Measurements from ENCODE around the gene UBAC1.
"Not testable (repeated sequence)": the region's sequence is repeated elsewhere in the genome, so short reads cannot be mapped to it uniquely, and the experiment has no call there.

UBAC1 gene

GRCh38 chr9:135959814-135960213 is 1.4 kb downstream of the UBAC1 start:
- no peak for DNase-seq (ENCODE audit: low spot score)

GRCh38 chr9:135958485-135958884 is 2.7 kb downstream of the UBAC1 start:
- no peak for DNase-seq (ENCODE audit: low spot score)

- no peak for DNase-seq (ENCODE audit: low spot score)
Measured at GRCh38 chr9:135957431-135957830, 3.7 kb downstream of the UBAC1 start.

DNA sequence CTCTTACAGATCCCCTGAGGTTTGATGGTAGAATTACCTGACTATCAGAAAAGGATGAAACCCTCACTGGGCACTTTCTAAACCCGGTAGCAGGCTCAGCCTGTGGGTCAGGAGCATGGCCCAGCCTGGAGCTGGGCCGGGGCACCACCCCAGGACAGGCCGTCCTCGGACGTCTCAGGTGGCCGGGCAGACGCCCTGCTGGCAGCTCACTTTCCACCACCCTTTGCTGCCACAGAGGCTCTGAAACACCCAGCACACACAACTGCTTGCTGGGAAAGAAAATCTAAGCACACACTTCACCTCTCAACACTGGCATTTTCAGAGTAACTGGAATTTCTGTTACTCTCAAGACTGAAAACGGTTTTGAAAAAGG is 4.4 kb downstream of the UBAC1 start:
- no peak for DNase-seq (ENCODE audit: low spot score)

- no peak for DNase-seq (ENCODE audit: low spot score)
Measured at GRCh38 chr9:135955934-135956801, 5.0 kb downstream of the UBAC1 start.

- DNase-seq (ENCODE audit: low spot score), result no peak
Measured at GRCh38 chr9:135952664-135953206, 8.4 kb downstream of the UBAC1 start.

DNA sequence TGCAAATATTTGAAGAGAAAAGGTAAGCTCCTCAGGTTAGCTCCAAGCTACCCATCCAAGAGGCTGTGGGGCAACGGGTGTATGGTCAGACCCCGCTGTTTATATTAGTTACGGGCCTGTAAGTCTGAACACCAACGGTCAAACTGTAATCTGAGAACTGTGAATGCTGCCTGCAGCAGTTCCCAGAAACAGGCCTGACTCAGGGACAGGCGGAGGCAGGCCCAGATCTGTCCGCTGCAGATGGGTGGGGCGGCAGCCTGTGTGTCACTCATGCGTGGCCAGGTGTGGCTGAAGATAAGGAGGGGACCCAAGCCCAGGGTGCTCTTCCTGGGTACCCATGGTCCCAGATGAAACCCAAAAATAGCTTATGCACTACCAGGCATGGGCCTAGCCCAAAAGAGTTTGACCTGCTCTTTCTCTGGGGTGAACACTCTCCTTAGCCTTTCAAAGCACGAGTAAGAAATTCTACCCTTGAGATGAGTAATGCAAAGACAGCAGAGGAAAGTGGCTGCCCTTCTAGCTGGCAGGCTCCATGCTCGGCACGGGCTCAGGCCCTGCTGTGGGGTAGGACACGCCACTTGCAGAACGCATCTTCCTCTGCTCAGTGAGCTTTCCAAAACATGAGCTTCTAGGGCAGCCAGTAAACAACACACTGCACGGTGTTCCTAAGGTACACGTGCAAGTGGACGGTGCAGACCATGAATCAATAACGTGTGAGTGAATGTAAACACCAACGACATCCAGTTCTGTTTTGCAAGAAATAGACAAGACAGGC is 9.1 kb downstream of the UBAC1 start:
- peak; percentile 52 for DNase-seq (ENCODE audit: low spot score)

- not testable (repeated sequence) for DNase-seq (ENCODE audit: low spot score)
Measured at GRCh38 chr9:135951310-135951709, 9.9 kb downstream of the UBAC1 start.

GRCh38 chr9:135950841-135951240 is 10.3 kb downstream of the UBAC1 start:
- not testable (repeated sequence) for DNase-seq (ENCODE audit: low spot score)

DNA sequence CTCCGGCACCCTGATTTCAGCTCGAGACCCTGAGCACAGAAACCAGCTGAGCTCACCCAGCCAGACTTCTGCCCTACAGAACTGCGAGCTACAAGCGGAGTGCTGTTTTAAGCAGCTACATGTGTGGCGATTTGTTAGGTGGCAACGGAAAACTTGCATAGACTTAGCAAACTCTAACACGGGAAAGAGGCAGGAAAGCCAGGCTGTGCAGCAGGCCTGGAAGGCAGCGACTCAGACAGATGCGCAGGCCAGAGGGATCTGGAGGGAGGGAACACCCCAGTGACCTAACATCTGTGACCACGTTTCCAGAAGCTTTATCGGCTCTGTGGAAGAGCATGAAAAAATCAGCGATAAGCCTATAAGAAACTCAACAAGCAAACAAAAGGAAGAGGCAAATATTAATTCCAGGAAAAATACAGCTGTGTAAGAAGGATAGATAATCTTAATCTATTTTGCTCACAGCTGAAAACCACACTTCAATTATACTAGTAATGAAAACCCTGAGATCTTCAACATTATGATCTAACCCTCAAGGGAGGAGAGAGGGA is 11.0 kb downstream of the UBAC1 start:
- no peak for DNase-seq (ENCODE audit: low spot score)

DNA sequence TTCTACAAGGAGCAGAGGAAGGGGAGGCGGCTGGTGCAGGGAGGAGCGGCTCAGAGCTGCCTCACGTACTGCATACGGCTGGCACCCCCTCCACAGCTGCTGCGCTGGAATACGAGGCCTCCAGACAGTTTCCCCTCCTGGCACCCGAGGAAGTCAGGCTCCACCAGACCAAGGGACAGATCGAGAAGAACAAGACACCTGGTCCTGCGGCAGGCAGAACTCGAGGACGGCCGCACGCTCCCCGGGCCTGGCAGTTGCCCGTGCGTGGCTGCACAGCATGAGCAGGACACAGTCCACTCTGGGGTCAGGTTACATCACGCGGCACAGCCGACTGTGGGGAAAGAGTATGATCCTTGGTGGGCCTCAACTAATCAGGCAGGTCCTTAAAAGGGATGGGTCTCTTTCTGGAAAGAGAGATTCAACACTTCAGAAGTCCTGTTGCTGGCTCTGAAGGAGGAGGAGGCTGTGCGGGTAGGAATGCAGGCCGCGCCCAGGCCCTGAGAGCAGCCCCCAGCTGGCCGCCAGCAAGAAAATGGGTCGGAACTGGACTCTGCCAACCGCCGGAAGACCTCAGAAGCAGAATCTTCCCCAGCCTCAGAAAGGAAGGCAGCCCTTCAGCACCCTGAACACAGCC is 11.6 kb downstream of the UBAC1 start:
- DNase-seq (ENCODE audit: low spot score), result no peak

DNA sequence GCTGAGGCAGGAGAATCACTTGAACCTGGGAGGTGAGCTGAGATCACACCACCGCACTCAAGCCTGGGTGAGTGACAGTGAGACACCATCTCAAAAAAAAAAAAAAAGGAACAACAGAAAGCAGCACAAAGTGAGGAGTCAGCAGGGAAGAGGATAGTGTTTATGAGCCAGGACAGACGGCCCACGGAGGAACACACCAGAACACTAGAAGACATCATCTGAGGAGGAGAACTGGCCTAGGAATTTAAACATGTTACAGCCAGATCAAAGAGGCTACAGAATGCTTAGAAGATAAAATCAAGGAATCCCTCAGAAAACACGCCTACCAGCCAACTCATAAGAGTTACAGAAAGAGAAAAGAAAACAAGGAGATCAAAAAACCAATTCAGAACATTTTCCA is 12.2 kb downstream of the UBAC1 start:
- DNase-seq (ENCODE audit: low spot score), result no peak

DNA sequence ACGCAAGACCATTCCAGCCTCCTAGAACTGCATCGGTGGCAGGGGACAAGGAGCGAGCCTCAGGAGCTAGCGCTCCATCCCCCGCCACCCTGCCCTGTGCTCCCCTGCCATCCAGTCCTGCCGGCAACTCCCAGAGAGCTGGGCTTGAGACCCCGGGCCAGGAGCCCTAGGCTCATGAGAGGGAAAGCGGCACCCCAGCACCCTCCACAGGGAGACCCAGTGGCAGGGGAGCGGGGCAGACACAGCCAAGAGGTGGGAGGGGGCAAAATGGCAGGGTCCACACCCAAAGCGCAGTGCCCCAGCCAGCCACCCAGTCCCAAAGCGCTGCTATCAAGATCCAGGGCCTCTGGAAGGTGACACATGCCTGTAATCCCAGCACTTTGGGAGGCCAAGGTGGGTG is 12.7 kb downstream of the UBAC1 start:
- no peak for DNase-seq (ENCODE audit: low spot score)

GRCh38 chr9:135947582-135947981 is 13.6 kb downstream of the UBAC1 start:
- DNase-seq (ENCODE audit: low spot score), result no peak

DNA sequence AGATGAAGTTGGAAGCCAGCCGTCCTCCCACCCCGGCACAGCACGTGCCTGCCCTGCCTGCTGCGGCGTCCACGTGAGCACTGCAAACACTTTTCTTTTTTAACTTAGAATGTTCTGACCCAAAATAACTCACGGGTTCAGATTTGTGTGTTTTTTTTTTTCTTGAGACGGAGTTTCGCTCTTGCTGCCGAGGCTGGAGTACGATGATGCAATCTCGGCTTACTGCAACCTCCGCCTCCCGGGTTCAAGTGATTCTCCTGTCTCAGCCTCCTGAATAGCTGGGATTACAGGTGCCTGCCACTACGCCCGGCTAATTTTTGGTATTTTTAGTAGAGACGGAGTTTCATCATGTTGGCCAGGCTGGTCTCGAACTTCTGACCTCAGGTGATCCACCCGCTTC is 14.1 kb downstream of the UBAC1 start:
- not testable (repeated sequence) for DNase-seq (ENCODE audit: low spot score)

- DNase-seq (ENCODE audit: low spot score), result no peak
Measured at GRCh38 chr9:135946392-135946994, 14.7 kb downstream of the UBAC1 start.

- DNase-seq (ENCODE audit: low spot score), result no peak
Measured at GRCh38 chr9:135945969-135946368, 15.2 kb downstream of the UBAC1 start.

- no peak for DNase-seq (ENCODE audit: low spot score)
Measured at GRCh38 chr9:135944444-135945252, 16.5 kb downstream of the UBAC1 start.

GRCh38 chr9:135943604-135944003 is 17.6 kb downstream of the UBAC1 start:
- not testable (repeated sequence) for DNase-seq (ENCODE audit: low spot score)

DNA sequence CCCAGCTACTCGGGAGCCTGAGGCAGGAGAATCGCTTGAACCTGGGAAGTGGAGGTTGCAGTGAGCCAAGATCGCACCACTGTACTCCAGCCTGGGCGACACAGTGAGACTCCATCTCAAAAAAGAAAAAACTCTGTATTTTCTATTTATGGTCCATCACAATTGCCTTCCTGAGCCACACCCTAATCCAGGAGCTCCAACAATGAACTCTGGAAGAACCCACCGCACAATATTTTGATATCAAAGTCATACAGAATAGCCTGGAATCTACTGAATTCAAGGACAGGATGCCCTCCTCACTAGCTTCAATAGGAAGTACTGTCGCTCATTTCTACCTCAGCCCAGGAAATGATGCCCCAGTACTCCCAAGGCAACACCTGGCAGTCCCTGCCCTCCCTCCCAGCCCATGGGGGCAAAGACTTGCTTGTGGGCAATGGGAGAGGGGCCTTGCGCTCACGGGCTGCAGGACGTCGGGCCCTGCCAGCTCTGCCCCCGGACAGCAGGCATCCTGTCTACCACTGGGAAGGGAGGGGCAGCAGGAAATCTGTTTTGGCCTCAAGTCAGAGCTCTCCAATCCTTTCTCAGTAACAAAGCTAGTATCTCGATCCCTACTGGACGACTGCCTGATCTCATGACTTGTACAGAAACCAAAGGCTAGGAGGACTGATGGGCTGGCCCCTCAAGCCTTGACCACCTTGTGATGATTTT is 19.7 kb downstream of the UBAC1 start:
- no peak for DNase-seq (ENCODE audit: low spot score)
